Endometrial microvascular endothelial cells (primary cell): ENCODE data around the gene POLDIP2. TPM values are rescaled to one million over a fixed set of nuclear protein-coding genes. Genes with fewer than 3 reads are reported as not detected.

ENCODE experiments used
- in situ Hi-C: cut with HindIII; loops from 2 replicates; pipeline ENCODE4 v1.10.0; 2017; ENCODE audit warnings: low sequenced_read_pairs, low pct_unique_long_range_greater_than_20kb; ENCODE audit errors: inconsistent ontology term
- total RNA-seq: library from RNA; depleted of rRNA; stranded (reverse); fragments of >200 nt; gene quantifications from one replicate; pipeline ENCODE4 v1.2.3, GENCODE V29; 2015; ENCODE audit errors: inconsistent ontology term

The POLDIP2 gene
- total RNA-seq, 1 donor from 2014 or later, result 144 TPM

DNA sequence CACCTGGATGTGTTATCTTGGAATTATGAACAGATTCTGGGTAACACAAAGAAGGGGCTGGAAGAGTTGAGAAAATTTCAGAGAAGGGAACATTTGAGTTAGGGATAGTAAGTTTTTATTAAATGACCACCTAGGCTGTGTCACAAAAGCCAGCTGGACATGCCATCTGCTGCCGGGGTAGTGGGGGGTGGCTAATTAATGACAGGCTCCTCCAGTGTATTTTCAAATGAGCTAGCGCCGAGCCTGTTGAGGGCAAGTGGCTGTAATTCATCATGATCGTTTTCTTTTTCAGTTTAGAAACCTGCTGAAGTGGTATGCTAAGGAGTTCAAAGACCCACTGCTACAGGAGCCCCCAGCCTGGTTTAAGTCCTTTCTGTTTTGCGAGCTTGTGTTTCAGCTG, 32.1 kb downstream of the POLDIP2 start:
- in situ Hi-C loops, result no loop called here

DNA sequence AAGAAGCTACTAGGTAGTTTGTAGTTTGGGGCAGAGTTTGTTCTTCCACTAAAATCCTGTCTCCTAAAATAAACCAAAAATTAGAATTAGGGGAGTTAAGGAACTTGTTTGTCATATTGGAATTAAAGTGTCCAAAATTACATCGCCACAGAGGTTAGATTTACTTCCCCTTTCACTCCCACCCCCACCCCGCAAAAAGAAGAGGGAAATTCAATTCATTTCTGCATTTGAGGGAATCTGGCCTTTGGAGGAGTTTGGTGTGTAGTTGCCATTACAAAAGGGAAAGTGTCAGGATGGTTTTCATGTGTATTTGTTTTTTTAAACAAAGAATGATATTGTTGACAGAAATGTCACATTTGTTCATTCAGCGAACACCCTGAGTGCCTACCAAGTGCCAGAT, 32.5 kb downstream of the POLDIP2 start:
- in situ Hi-C loops, result no loop called here

DNA sequence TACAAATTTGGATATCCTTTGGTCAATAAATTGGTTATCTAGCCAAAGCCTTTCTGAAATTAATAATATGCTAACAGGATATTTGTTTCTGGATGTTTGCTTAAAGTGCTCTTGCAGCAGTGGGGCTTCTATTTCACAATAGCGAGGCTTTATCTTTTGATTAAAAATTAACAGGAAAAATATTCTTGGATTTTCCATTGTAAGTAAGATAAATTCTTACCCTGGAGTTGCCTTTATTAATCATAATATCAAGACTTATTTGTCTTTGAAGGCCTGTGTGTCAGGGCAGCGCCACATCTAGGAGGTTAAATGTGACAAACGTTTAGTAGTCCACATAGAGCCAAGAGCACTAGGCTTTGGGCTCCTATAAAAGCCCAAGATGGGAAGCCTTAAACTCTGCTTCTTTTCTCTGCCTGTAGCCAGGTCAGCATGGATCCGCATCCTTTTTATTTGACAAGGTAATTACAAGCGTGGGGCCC, 33.0 kb downstream of the POLDIP2 start:
- in situ Hi-C loops, result no loop called here

- in situ Hi-C loops, result no loop called here
Observed at GRCh38 chr17:28320215-28321061, 36.9 kb downstream of the POLDIP2 start.

- in situ Hi-C loops, result no loop called here
Observed at GRCh38 chr17:28319598-28319935, 37.8 kb downstream of the POLDIP2 start.

GRCh38 chr17:28318759-28319597, 38.3 kb downstream of the POLDIP2 start, which contains the start of gene TMEM97:
Gene TMEM97, plus strand, starts transcription at chr17:28319200. Its CDS starts 40 bp downstream, at chr17:28319240.
- in situ Hi-C loops, result no loop called here

- in situ Hi-C loops, result no loop called here
Observed at GRCh38 chr17:28317966-28318758, 39.2 kb downstream of the POLDIP2 start.

DNA sequence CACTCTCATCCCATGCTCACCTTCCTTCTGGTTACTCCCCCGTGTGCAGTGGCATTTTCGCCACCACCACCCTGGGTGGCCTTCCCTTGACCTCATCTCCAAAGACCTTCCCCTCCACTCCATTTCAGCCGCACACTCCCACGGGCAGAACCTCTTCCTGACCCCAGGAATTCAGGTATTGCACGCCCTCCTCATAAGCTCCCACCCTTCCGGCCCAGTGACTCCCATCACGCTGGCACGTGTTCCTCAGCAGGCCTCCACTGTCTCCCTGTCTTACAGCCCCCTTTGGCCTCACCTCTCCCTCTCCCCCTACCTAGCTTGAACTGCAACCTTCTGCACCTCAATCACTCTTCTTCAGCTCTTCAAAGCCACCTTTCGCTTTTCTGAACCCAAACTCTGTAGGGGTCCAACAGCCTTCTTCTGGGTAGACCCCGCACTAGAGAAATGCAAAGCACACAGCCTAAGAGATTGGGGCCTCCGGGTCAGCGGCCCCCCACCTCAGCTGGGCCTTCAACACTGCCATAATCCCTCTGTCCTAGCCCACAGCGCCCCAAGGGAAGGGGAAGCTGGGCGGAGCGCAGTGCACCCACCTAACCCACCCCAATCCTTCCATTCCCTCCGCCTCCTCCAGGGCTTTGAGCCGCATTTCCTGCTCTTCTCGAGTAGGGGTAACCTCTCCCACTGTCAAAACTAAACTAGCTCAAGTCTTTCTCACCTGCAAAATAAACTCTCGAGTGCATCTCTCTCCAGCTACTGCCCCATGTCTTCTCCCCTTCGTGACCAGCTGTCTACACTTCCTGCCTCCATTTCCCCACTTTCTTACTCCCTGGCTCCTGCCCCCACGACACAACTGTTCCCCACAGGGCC, 40.0 kb downstream of the POLDIP2 start:
- in situ Hi-C loops, result no loop called here

DNA sequence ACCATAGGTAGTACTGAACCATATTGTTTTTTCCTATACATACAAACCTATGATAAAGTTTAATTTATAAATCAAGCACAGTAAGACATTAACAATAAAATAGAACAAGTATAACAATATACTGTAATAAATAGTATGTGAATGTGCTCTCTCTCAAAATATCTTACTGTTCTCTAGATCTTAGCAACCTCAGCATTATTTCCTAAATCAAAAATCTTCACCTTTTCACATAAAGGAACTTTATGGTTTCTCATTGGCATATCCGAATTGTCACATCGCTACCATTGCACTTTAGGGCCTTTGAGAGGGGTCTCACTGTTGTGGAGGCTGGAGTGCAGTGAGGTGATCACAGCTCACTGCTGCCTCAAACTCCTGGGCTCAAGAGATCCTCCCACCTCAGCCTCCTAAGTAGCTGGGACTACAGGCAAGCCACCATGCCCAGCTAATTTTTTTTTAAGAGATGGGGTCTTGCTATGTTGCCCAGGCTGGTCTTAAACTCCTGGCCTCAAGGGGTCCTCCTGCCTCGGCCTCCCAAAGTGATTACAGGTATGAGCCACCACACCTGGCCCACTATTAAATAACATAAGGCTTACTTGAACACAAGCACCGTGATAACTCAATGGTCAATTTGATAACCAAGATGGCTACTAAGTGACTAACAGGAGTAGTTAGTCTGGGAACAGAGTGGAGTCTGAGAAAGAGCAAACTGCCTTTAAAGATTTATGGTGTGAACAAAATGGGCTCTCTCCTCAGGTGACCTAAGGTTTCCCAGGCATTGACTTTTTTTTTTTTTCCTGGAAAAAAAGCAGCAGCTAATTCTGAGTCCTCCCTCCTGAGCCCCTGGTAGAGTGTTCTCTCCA, 41.3 kb downstream of the POLDIP2 start:
- in situ Hi-C loops, result no loop called here

GRCh38 chr17:28313841-28314240, 43.5 kb downstream of the POLDIP2 start:
- in situ Hi-C loops, result no loop called here

GRCh38 chr17:28306954-28307401, 50.3 kb downstream of the POLDIP2 start:
- in situ Hi-C loops, result no loop called here

- in situ Hi-C loops, result no loop called here
Observed at GRCh38 chr17:28298449-28298848, 58.9 kb downstream of the POLDIP2 start.

Other genes with a start within 250 kb of the POLDIP2 start
- gene TMEM97, start 38.3 kb downstream of the POLDIP2 start, total RNA-seq, result 16.3 TPM
- gene IFT20, start 22.1 kb downstream of the POLDIP2 start, total RNA-seq, result 31.0 TPM
- gene TNFAIP1, start 21.8 kb downstream of the POLDIP2 start, total RNA-seq, result 65.8 TPM
- gene SEBOX, start 7.7 kb upstream of the POLDIP2 start, total RNA-seq, result not detected
- gene VTN, start 12.8 kb upstream of the POLDIP2 start, total RNA-seq, result not detected
- gene SARM1, start 14.2 kb upstream of the POLDIP2 start, total RNA-seq, result 2.4 TPM
- 31.9 TPM for gene SLC46A1, start 48.7 kb upstream of the POLDIP2 start, total RNA-seq
- gene SLC13A2, start 116.1 kb upstream of the POLDIP2 start, total RNA-seq, result not detected
- not detected for gene FOXN1, start 148.8 kb upstream of the POLDIP2 start, total RNA-seq
- 28.7 TPM for gene UNC119, start 195.1 kb upstream of the POLDIP2 start, total RNA-seq
- gene PIGS, start 214.0 kb upstream of the POLDIP2 start, total RNA-seq, result 69.2 TPM
- 8.9 TPM for gene ALDOC, start 219.4 kb upstream of the POLDIP2 start, total RNA-seq
- gene SPAG5, start 241.5 kb upstream of the POLDIP2 start, total RNA-seq, result 63.3 TPM